K562 (cell line): ENCODE results near the gene HYOU1. TPM values are rescaled to one million over a fixed set of nuclear protein-coding genes. Genes with fewer than 3 reads are reported as not detected.

Experiments
- BRCA1 ChIP-seq, 2 experiments: fragments of 450-650 bp in 1 of 2; sonication (generic) in 1 of 2; formaldehyde crosslinking in 1 of 2; IDR thresholded peaks; 2 replicates each; pipeline versions ENCODE4 v1.5.0 to v1.6.1; 2017 to 2020; ENCODE audit warnings: mild to moderate bottlenecking in 1 of 2, missing genetic modification reagents in 1 of 2
- HDAC1 ChIP-seq, 2 experiments: fragments of 450-650 bp; IDR thresholded peaks; 2 replicates each; pipeline ENCODE4 v1.6.1; 2016 to 2017; ENCODE audit warnings: inconsistent platforms in 1 of 2, mild to moderate bottlenecking in 1 of 2, moderate library complexity in 1 of 2
- KDM5B ChIP-seq: fragments of 200-600 bp; sonication (generic); IDR thresholded peaks from 2 replicates; pipeline ENCODE4 v1.6.1; 2012; ENCODE audit warnings: low read depth, mild to moderate bottlenecking, moderate library complexity, low read length, control low read depth, inconsistent platforms; ENCODE audit not compliant: insufficient replicate concordance
- NR1H2 ChIP-seq: sonication (generic); formaldehyde crosslinking; IDR thresholded peaks from 2 replicates; pipeline ENCODE4 v1.4.0; 2020; ENCODE audit warnings: mild to moderate bottlenecking, missing genetic modification reagents
- POU5F1 ChIP-seq: fragments of 150-350 bp; IDR thresholded peaks from 2 replicates; pipeline ENCODE4 v1.6.1; 2014; ENCODE audit warnings: borderline replicate concordance, low read length, low read depth, mild to moderate bottlenecking; ENCODE audit not compliant: partially characterized antibody
- ZNF408 ChIP-seq: fragments of 250-450 bp; sonication (Bioruptor Pico); IDR thresholded peaks from 2 replicates; pipeline ENCODE4 v1.4.0; 2020; ENCODE audit warnings: low read depth, mild to moderate bottlenecking, moderate library complexity
- ZNF436 ChIP-seq: fragments of 250-450, 450-650 bp; sonication (Bioruptor Pico); formaldehyde crosslinking; IDR thresholded peaks from 2 replicates; pipeline ENCODE4 v1.7.0; 2020; ENCODE audit warnings: mild to moderate bottlenecking
- ZNF77 ChIP-seq: fragments of 250-450 bp; sonication (Bioruptor Pico); IDR thresholded peaks from 2 replicates; pipeline ENCODE4 v1.5.0; 2020
- polyA plus RNA-seq, 8 experiments: library from polyadenylated mRNA; depleted of rRNA in 4 of 8; stranded (reverse) in 5 of 8; unstranded in 3 of 8; fragments of >200 nt; fragmentation: Nextera tagmentation in 2 of 8; fragmentation: Illumina TruSeq in 1 of 8; extraction: Ambion mirVana in 2 of 8; extraction: Trizol in 1 of 8; gene quantifications; 2 replicates each; pipeline versions ENCODE4 v1.2.1 to v1.2.3, GENCODE V29; 2011 to 2014; ENCODE audit warnings: inconsistent platforms in 1 of 8, missing spikeins in 1 of 8
- total RNA-seq, 7 experiments: library from RNA; depleted of rRNA in 6 of 7; stranded (reverse); fragments of >200 nt in 6 of 7; fragmentation: Illumina TruSeq in 2 of 7; extraction: Trizol in 2 of 7; gene quantifications; 2 replicates each; pipeline versions ENCODE4 v1.2.1 to v1.2.3, GENCODE V29; 2011 to 2021; ENCODE audit warnings: low replicate concordance in 1 of 7
- TF ChIP-seq, protein P1 (sequence below): fragments of 200-400 bp; formaldehyde crosslinking; IDR thresholded peaks from 2 replicates; pipeline ENCODE4 v1.6.1; 2017; ENCODE audit warnings: mild to moderate bottlenecking, low read depth, low read length, moderate library complexity
- TF ChIP-seq, protein P2 (sequence below): fragments of 250-450 bp; sonication (Bioruptor Pico); IDR thresholded peaks from 2 replicates; pipeline ENCODE4 v1.5.0; 2020; ENCODE audit warnings: mild to moderate bottlenecking
- TF ChIP-seq, protein P3 (sequence below): sonication (generic); IDR thresholded peaks from 2 replicates; pipeline ENCODE4 v1.6.1; 2016
- TF ChIP-seq, protein P4 (sequence below): sonication (generic); formaldehyde crosslinking; IDR thresholded peaks from 2 replicates; pipeline ENCODE4 v1.8.0; 2022; ENCODE audit warnings: missing genetic modification reagents, mild to moderate bottlenecking, moderate library complexity, borderline replicate concordance

The HYOU1 gene
- total and polyA plus RNA-seq, 9 of the 15 experiments (the other 6 are each of a cell fraction or from before 2014, with no cell fraction given): 19.5 to 197 (median 128) TPM

DNA sequence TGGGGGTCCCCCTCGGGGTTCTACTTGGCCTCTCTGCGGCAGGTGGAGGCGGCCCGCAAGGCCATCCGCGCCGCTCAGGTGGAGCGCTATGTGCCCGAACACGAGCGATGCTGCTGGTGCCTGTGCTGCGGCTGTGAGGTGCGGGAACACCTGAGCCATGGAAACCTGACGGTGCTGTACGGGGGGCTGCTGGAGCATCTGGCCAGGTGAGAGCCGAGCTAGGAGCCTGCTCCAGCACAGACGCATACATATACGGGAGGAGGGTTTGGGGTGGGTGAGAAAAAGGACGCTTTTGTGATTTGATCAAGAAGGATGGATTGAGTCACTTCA is 58.7 kb downstream of the HYOU1 start (continued):
- TF ChIP-seq, protein P1, sequence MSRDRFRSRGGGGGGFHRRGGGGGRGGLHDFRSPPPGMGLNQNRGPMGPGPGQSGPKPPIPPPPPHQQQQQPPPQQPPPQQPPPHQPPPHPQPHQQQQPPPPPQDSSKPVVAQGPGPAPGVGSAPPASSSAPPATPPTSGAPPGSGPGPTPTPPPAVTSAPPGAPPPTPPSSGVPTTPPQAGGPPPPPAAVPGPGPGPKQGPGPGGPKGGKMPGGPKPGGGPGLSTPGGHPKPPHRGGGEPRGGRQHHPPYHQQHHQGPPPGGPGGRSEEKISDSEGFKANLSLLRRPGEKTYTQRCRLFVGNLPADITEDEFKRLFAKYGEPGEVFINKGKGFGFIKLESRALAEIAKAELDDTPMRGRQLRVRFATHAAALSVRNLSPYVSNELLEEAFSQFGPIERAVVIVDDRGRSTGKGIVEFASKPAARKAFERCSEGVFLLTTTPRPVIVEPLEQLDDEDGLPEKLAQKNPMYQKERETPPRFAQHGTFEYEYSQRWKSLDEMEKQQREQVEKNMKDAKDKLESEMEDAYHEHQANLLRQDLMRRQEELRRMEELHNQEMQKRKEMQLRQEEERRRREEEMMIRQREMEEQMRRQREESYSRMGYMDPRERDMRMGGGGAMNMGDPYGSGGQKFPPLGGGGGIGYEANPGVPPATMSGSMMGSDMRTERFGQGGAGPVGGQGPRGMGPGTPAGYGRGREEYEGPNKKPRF: no peak
- TF ChIP-seq ZNF436 (CRISPR knock-in tag) (no peak), KDM5B (no peak), BRCA1 (IDR thresholded peaks at IDR 0.05) (no peak), BRCA1 (CRISPR knock-in tag; IDR thresholded peaks at IDR 0.05) (no peak), HDAC1 (IDR thresholded peaks at IDR 0.05) (no peak), NR1H2 (no peak), POU5F1 (no peak), ZNF77 (CRISPR knock-in tag) (no peak), ZNF408 (CRISPR knock-in tag) (no peak)
- TF ChIP-seq, protein P2, sequence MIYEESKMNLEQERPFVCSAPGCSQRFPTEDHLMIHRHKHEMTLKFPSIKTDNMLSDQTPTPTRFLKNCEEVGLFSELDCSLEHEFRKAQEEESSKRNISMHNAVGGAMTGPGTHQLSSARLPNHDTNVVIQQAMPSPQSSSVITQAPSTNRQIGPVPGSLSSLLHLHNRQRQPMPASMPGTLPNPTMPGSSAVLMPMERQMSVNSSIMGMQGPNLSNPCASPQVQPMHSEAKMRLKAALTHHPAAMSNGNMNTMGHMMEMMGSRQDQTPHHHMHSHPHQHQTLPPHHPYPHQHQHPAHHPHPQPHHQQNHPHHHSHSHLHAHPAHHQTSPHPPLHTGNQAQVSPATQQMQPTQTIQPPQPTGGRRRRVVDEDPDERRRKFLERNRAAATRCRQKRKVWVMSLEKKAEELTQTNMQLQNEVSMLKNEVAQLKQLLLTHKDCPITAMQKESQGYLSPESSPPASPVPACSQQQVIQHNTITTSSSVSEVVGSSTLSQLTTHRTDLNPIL: no peak
- TF ChIP-seq, protein P3, sequence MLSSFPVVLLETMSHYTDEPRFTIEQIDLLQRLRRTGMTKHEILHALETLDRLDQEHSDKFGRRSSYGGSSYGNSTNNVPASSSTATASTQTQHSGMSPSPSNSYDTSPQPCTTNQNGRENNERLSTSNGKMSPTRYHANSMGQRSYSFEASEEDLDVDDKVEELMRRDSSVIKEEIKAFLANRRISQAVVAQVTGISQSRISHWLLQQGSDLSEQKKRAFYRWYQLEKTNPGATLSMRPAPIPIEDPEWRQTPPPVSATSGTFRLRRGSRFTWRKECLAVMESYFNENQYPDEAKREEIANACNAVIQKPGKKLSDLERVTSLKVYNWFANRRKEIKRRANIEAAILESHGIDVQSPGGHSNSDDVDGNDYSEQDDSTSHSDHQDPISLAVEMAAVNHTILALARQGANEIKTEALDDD: no peak
- TF ChIP-seq, protein P4, sequence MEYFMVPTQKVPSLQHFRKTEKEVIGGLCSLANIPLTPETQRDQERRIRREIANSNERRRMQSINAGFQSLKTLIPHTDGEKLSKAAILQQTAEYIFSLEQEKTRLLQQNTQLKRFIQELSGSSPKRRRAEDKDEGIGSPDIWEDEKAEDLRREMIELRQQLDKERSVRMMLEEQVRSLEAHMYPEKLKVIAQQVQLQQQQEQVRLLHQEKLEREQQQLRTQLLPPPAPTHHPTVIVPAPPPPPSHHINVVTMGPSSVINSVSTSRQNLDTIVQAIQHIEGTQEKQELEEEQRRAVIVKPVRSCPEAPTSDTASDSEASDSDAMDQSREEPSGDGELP (CRISPR knock-in tag): no peak
